ENCODE data around the gene ATXN1. TPM values are rescaled to one million over a fixed set of nuclear protein-coding genes. Genes with fewer than 3 reads are reported as not detected.
"Not testable (repeated sequence)": the region's sequence is repeated elsewhere in the genome, so short reads cannot be mapped to it uniquely, and the experiment has no call there.

The ATXN1 gene
- total RNA-seq, 4 donors from 2014 or later = 26.4 to 46.4 (median 36.1) TPM

DNA sequence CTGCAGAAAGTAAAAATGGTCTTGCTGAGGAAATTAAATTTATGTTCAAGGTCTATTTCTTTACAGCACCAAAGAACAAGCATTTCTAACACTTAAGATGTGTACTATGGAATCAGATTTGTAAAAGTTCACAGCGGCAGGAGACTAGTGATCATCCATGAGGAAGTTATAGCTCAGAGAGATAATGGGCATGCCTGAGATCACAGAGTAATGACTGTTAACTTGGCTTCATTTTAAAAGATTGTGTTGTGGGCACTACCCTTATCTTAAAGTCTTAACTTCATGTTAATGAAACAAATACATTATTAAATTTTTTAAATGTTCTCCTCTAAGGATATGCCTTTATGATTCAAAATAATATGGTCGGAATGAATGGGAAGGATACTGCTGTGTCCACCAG is 354.3 kb downstream of the ATXN1 start:
- no peak for TF ChIP-seq CTCF (IDR thresholded peaks at IDR 0.05)
- ATAC-seq (ENCODE audit: low FRiP score) (no peak), DNase-seq (ENCODE audit: low spot score) (no peak)

- not testable (repeated sequence) for ATAC-seq (ENCODE audit: low FRiP score); DNase-seq (ENCODE audit: low spot score)
Measured at GRCh38 chr6:16406538-16406937, 354.7 kb downstream of the ATXN1 start.

DNA sequence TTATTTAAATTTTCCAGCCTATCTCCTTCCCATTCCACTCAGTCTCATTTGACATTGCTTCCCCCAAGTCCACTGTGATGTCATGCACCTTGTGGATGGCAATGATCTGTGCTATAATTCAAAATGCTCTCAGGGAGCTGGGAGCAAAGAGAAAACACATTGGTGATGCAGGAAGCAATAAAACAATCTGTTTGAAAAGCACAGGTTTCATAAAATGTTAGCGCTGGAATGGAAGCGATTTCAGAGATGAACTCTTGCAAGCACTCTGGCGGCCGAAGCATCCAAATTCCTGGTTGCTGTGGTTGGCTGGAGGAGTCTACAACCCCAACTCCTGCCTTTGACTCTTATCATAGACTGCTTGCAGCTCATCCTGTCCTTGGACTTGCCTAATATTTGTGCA is 355.9 kb downstream of the ATXN1 start:
- TF ChIP-seq CTCF (IDR thresholded peaks at IDR 0.05) = no peak
- DNase-seq (ENCODE audit: low spot score) = no peak
- no peak for ATAC-seq (ENCODE audit: low FRiP score)

DNA sequence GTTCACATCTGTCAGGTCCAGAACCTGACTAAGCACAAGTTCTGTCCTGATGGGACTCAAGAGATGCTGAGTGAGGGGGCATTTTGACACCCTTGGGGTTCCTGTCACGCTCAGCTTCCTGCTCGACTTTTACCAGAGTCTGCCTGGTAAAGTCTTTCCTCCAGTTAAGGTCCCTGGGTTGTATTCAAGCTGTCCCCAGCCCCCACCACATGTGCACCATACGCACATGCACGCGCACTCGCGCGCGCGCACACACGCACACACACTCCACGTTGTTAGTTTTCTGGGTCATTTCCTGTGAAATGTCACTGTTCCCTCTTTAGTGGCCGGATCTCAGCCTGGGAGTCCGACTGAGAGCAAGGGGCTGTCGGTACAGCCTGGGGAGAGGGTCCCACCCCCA is 356.8 kb downstream of the ATXN1 start:
- TF ChIP-seq CTCF (IDR thresholded peaks at IDR 0.05) = no peak
- DNase-seq (ENCODE audit: low spot score) (no peak), ATAC-seq (ENCODE audit: low FRiP score) (no peak)

DNA sequence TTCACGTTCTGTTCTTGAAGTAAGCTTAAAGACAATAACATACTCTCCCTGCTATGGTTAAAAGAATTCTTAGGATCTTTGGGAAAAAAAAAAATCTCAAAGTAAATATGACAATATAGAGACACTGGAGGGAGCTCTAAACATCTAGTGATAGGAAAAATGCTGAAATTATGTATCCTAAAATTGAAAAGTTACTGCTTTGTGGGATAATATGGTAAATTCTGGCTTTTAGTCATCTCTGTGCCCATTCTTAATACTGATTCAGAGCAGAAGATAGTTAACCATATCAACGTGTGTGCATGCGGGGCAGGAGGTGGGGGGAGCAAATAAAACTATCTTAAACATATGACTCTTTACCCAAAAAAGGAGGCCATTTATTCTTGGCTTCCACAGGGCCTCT is 357.4 kb downstream of the ATXN1 start:
- ATAC-seq (ENCODE audit: low FRiP score) (no peak), DNase-seq (ENCODE audit: low spot score) (no peak)
- TF ChIP-seq CTCF (IDR thresholded peaks at IDR 0.05) = no peak

DNA sequence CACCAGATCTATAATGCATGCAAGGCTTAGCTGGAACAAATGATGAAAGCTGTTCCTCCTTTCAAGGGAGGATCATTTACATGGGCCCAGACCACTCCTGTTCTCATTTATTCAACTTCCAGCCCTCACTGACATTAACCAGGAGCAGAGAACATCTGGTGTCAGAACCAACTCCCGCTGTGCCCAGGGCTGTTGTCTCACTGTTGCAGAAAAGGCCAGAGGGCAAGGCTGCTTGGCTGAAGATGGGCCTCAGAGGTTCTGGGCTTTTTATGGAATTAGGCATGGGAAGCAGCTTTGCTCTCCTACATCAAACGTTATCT is 358.7 kb downstream of the ATXN1 start:
- ATAC-seq (ENCODE audit: low FRiP score) = peak; percentile 39
- no peak for DNase-seq (ENCODE audit: low spot score)
- TF ChIP-seq CTCF (IDR thresholded peaks at IDR 0.05) = no peak

DNA sequence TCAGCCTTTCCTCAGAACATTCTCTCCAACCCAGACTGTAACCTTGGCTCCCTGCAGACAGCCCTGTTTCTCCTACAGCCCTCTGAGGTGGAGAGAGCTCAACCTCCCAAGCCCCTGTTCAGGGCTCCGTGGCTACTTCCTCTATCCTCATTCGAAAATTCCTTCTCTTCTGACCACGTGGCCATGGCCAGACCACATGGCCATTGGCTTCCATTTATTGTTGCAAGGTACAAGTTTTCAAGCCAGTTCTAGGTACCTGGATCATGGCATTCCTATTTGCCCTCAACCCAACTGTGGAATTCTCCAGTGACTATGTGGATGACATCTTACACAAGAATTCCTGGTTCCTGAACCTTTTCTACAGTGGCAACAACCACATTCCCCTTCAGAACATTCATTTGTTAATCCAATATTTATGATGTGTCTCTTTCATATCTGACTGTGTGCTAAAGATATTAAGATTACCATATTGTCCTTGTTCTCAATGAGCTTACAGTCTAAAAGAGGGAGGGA is 361.0 kb downstream of the ATXN1 start:
- no peak for TF ChIP-seq CTCF (IDR thresholded peaks at IDR 0.05)
- DNase-seq (ENCODE audit: low spot score) (no peak), ATAC-seq (ENCODE audit: low FRiP score) (no peak)

- TF ChIP-seq CTCF (IDR thresholded peaks at IDR 0.05) = no peak
- no peak for ATAC-seq (ENCODE audit: low FRiP score)
Measured at GRCh38 chr6:16399695-16400094, 361.6 kb downstream of the ATXN1 start.

More at GRCh38 chr6:16399695-16400094, 361.6 kb downstream of the ATXN1 start:
- no peak for DNase-seq (ENCODE audit: low spot score)
